ENCODE results near the gene PITPNM1.
"Not testable (repeated sequence)": the region's sequence is repeated elsewhere in the genome, so short reads cannot be mapped to it uniquely, and the experiment has no call there.

The PITPNM1 gene

GRCh38 chr11:67523556-67524479, 18.7 kb upstream of the PITPNM1 start:
- DNase-seq (ENCODE audit: low read depth) = no peak

DNA sequence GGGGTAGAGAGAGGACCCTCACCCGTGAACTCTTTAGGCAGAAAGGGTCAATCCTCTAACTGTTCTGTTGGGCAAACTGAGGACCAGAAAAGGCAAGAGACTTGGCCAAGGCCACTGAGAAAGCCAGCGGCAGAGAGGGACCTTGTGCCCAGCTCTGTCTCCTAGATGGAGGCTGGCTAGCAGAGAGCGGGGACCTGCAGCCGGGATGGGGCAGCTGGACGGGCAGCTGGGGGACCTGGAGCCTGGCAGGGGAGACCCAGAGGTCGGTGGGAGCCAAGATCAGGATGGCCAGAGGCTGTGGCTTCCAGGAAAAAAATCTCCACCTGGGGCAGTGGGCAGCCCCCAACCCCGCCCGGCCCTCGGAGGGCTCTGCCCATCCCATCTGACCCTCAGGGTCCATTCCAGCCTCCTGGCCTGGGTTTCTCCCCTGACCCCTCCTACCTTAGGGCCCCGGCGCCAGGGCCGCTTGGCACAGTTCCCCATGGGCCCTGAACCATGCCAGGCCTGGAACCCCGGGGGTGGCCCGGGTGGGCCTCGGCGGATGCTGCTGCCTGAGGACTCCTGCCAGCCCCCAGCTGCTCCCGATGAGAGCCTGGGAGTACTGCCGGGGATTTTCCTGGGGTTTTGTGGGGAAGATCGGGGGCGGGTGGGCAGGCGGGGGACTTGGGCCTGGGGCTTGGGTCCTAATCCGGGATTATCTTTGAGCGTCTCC, 17.8 kb upstream of the PITPNM1 start, which contains the start of gene CABP2:
CABP2 (minus strand) TSS at position 603 of the 712 bp plus-strand sequence; CDS start at position 483, 120 bp downstream.
- DNase-seq (ENCODE audit: low read depth) = no peak

- no peak for DNase-seq (ENCODE audit: low read depth)
These were observed 17.2 kb upstream of the PITPNM1 start for GRCh38 chr11:67522338-67522737.

- DNase-seq (ENCODE audit: low read depth) = no peak
These were observed 16.8 kb upstream of the PITPNM1 start for GRCh38 chr11:67521924-67522323.

- no peak for DNase-seq (ENCODE audit: low read depth)
These were observed 16.0 kb upstream of the PITPNM1 start for GRCh38 chr11:67520856-67521824.

DNA sequence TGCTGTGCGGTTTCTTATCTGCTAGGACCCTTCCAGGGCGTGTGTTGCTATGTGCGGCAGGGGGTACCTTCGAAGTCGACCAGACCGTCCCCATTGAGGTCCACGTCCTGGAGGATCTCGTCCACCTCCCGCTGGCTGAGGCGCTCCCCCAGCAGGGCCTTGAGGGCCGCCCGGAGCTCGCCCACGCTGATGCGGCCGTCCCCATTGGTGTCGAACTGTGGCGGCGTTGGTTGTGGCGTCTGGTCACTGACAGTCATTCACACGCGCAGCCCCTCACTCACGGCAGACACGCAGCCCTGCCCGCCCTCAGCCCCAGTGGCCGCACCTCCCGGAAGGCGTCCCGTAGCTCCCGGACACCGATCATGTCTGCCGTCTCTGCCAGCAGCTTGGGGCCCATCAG, 14.6 kb upstream of the PITPNM1 start:
- no peak for DNase-seq (ENCODE audit: low read depth)

GRCh38 chr11:67517784-67518552, 12.8 kb upstream of the PITPNM1 start:
- DNase-seq (ENCODE audit: low read depth) = no peak

GRCh38 chr11:67516806-67517205, 11.6 kb upstream of the PITPNM1 start:
- DNase-seq (ENCODE audit: low read depth) = no peak

DNA sequence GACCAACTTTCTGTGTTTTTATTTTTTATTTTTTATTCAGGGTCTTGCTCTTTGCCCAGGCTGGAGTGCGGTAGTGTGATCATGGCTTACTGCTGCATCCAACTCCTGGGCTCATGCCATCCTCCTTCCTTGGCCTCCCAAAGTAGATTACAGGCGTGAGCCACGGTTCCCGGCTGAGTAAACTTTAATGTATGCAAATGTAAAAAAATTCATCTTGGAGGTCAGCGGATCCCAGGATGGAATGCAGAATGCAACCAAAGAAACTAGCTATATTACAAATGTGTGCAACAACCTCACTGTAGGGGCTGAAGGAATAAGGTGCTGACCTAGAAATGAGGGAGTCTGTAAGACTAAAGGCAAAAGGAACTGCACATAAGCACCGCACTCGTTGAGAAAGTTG, 9.0 kb upstream of the PITPNM1 start:
- no peak for DNase-seq (ENCODE audit: low read depth)

GRCh38 chr11:67511558-67511957, 6.4 kb upstream of the PITPNM1 start:
- DNase-seq (ENCODE audit: low read depth) = not testable (repeated sequence)

DNA sequence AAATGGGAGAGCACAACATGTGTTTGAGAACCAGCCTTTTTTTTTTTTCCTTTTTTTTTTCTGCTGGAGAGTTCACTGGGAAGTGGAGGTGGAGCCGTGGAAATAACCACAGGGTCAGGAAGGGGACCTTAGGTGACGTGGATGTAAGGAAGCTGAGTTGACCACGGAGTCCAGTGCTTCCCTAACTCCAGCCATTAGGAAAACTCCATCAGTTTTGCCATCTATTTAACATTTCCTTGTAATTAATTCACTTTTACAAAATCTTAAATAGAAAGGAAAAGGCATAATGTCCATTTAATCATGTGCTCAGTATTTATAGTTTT, 4.8 kb upstream of the PITPNM1 start:
- no peak for DNase-seq (ENCODE audit: low read depth)

DNA sequence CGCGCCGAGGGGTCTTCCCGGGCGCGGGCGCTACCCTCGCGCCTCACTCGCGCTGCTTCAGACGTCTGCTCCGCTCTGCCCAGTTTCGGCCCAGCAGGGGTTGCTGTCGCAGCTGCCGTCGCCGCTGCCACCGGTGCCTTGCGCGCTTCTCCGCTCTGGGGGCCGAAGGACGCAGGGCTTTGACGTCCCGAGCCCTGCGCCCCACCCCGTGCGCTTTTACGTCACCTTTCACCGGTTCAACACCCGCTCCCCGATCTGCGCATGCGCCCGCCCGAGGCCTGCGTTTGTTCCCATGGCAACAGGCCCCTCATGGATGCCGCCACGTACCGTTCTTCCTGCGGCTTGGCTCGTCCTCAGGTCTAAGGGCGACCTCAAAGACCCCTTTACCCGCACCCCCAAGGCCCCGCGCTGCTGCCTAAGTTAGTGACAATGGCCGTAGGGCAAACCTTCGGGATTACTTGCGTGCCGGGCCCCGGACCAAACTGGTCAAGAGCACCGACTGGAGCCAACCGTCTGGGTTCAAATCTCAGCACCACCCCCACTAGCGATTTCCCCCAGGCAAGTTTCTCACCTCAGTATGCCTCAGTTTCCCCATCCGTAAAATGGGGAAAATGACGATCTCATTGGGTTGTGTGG, 3.4 kb upstream of the PITPNM1 start:
- peak; percentile 94 for DNase-seq (ENCODE audit: low read depth)

GRCh38 chr11:67507864-67508485, 2.8 kb upstream of the PITPNM1 start, which contains the start of gene CDK2AP2:
Gene CDK2AP2 (minus strand): TSS chr11:67508162. CDS start chr11:67508082, 80 bp downstream.
- DNase-seq (ENCODE audit: low read depth) = peak; percentile 100

DNA sequence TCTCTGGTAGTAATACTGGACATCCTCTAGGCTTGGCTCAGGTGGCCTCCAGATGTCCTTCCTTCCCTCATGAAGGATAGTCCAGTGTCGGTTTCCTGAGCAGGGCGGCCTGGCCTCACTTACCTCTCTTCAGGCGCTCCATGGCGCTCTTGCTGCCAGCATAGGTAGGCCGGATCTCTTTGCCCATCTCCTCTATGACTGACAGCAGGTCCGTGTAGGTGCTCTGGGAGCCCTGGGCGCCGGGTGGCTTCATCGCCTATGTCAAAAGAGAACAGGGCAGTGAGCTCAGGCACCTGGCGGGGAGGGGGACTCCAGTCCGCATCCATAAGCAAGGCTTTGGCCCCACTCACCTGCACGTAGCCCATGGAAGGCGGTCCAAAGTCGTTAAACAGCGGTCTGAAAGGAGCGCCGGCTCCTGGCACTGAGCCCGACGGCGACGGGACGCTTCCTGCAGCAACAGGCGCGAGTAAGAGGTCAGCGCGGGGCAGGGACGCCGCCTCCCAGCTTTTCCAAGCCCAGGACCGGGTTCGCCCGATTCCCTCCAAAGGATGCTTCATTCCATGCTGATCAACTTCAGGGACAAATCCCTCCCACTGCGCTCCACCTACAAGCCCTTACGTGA, 2.2 kb upstream of the PITPNM1 start:
- DNase-seq (ENCODE audit: low read depth) = no peak

GRCh38 chr11:67506426-67507051, 1.4 kb upstream of the PITPNM1 start:
- DNase-seq (ENCODE audit: low read depth) = no peak

GRCh38 chr11:67505605-67506396, 638 bp upstream of the PITPNM1 start:
- peak; percentile 86 for DNase-seq (ENCODE audit: low read depth)

GRCh38 chr11:67504005-67504949, 886 bp downstream of the PITPNM1 start:
- DNase-seq (ENCODE audit: low read depth) = no peak

Measured in CMK (cell line).